ENCODE results near the gene DGUOK. TPM values are rescaled to one million over a fixed set of nuclear protein-coding genes. Genes with fewer than 3 reads are reported as not detected.

DGUOK gene
- total RNA-seq, 1 experiment from 2014 or later: 100 TPM

DNA sequence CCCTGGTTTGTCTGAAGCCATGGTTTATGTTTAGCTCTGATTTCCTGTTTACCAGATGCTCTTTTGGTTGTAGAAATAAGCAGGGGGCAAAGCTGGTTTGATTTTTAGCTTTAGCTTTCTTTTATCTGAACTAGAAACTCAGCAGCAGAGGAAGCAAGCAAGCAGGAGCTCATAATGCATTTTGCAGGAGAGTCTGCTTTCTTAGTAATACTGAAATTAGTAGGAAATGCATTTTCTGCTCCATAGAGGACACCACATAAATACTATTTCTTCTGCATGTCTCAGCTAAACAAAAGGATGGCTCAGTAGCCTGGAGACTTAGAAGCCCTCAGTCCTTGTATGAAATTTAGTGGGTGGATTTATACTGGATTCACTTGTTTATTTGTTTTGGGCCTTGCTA lies 23.1 kb downstream of the DGUOK start:
- ATAC-seq: no peak

More for the DNA sequence above, 23.1 kb downstream of the DGUOK start:
- DNase-seq (ENCODE audit: low read depth, low spot score): no peak
- Histone ChIP-seq H3K4me2 (ENCODE audit: low read length) (no peak overlapping the region), H4K20me1 (ENCODE audit: insufficient read depth) (0 out of 2 replicates have a peak, but pooled peaks cover 4% of the 10 kb centered on the region), H3K4me3 (replicated peaks in 1 of 2; ENCODE audit: low read depth in 1 of 2, low read length in 2 of 2) (no peak overlapping the region), H3K27ac (ENCODE audit: low read depth, low read length) (no peak overlapping the region), H3K79me2 (ENCODE audit: insufficient read depth, low read length) (peaks cover 78% of the 10 kb centered on the region), H3K9me3 (ENCODE audit: control insufficient read depth in 1 of 2, insufficient read depth in 1 of 2, low read depth in 1 of 2, low read length in 2 of 2) (no peaks in the 10 kb centered on the region), H3K27me3 (ENCODE audit: insufficient read depth, low read length) (no peaks in the 10 kb centered on the region), H3K4me1 (ENCODE audit: control insufficient read depth in 1 of 2, insufficient read depth in 2 of 2, low read length in 2 of 2) (no peaks in the 10 kb centered on the region), H3K9ac (ENCODE audit: low read length) (no peak overlapping the region), H2AFZ (ENCODE audit: low read depth, low read length, poor library complexity, severe bottlenecking) (no peak overlapping the region), H3K9me2 (ENCODE audit: insufficient read depth) (no peaks in the 10 kb centered on the region), H3K36me3 (ENCODE audit: control insufficient read depth in 1 of 2, insufficient read depth in 2 of 2, low read length in 2 of 2) (peaks cover 49 to 57% of the 10 kb centered on the region in 2 experiments)
- intact Hi-C loops (cut with micrococcal nuclease): no loop called here
- TF ChIP-seq FOSL1 (IDR thresholded peaks at IDR 0.05; ENCODE audit: low read depth) (no peak), CTCF (IDR thresholded peaks at IDR 0.05 in 2 of 3, conservative IDR thresholded peaks at IDR 0.05 in 1 of 3; ENCODE audit: borderline replicate concordance in 1 of 3, insufficient read depth in 1 of 3, low read depth in 2 of 3, low read length in 2 of 3) (no peak), EGR1 (IDR thresholded peaks at IDR 0.05; ENCODE audit: low read depth) (no peak), JUND (IDR thresholded peaks at IDR 0.05) (no peak), CEBPB (IDR thresholded peaks at IDR 0.05; ENCODE audit: low read depth) (no peak), EZH2phosphoT487 (IDR thresholded peaks at IDR 0.05; ENCODE audit: borderline replicate concordance) (no peak), ZNF274 (IDR thresholded peaks at IDR 0.05; ENCODE audit: low read depth, low read length) (no peak), EZH2 (IDR thresholded peaks at IDR 0.05) (no peak), CBX3 (IDR thresholded peaks at IDR 0.05; ENCODE audit: low read depth) (no peak), SIN3A (IDR thresholded peaks at IDR 0.05; ENCODE audit: low read depth) (no peak), ZFX (IDR thresholded peaks at IDR 0.05) (no peak), RAD21 (IDR thresholded peaks at IDR 0.05; ENCODE audit: low read depth) (no peak)
- TF ChIP-seq, protein P1, sequence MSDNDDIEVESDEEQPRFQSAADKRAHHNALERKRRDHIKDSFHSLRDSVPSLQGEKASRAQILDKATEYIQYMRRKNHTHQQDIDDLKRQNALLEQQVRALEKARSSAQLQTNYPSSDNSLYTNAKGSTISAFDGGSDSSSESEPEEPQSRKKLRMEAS (IDR thresholded peaks at IDR 0.05): no peak
- TF ChIP-seq, protein P2, sequence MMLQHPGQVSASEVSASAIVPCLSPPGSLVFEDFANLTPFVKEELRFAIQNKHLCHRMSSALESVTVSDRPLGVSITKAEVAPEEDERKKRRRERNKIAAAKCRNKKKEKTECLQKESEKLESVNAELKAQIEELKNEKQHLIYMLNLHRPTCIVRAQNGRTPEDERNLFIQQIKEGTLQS (IDR thresholded peaks at IDR 0.05): no peak
- no TSS peak for BruUV-seq (replicated peaks)
- CTCF ChIA-PET: interaction anchor here (1.4 kb wide), 1 partner anchor 202 kb away, joined by 4 read pairs; no protein-coding TSS in a partner anchor
- RAD21 ChIA-PET (ENCODE audit: low non-redundant PET in 1 of 2, low total read pairs in 2 of 2, uncharacterized antibody in 2 of 2, unreplicated experiment in 2 of 2): interaction anchor here in 1 of 2 experiments (0.6 kb wide), 1 partner anchor 44 kb away, joined by 3 read pairs; no protein-coding TSS in a partner anchor
- POLR2A ChIA-PET: no interaction called here

Data from HCT116 (cell line).